IPS-NIHi7 (cell line): Measurements from ENCODE around the gene HCK.

Source experiments
- DNase-seq: peaks from one replicate; pipeline ENCODE4 v3.0.0; 2012; ENCODE audit warnings: mixed read lengths; ENCODE audit errors: extremely low spot score

HCK gene

GRCh38 chr20:32057656-32058184 lies 5.7 kb downstream of the HCK start:
- DNase-seq = no peak

- DNase-seq = no peak
Observed at GRCh38 chr20:32059189-32059588, 7.1 kb downstream of the HCK start.

GRCh38 chr20:32062776-32063170 lies 10.7 kb downstream of the HCK start:
- no peak for DNase-seq

- DNase-seq = no peak
Observed at GRCh38 chr20:32063695-32064094, 11.7 kb downstream of the HCK start.

- no peak for DNase-seq
Observed at GRCh38 chr20:32064667-32065066, 12.6 kb downstream of the HCK start.

GRCh38 chr20:32067234-32067821 lies 15.3 kb downstream of the HCK start:
- no peak for DNase-seq

GRCh38 chr20:32068174-32068573 lies 16.1 kb downstream of the HCK start:
- no peak for DNase-seq

- no peak for DNase-seq
Observed at GRCh38 chr20:32069711-32070110, 17.7 kb downstream of the HCK start.

GRCh38 chr20:32070282-32070681 lies 18.2 kb downstream of the HCK start:
- no peak for DNase-seq

- DNase-seq = no peak
Observed at GRCh38 chr20:32070690-32071213, 18.7 kb downstream of the HCK start.

GRCh38 chr20:32071395-32072167 lies 19.5 kb downstream of the HCK start:
- no peak for DNase-seq

GRCh38 chr20:32072168-32072750 lies 20.2 kb downstream of the HCK start:
- DNase-seq = no peak

- no peak for DNase-seq
Observed at GRCh38 chr20:32075534-32075933, 23.5 kb downstream of the HCK start.

- DNase-seq = no peak
Observed at GRCh38 chr20:32077190-32077589, 25.1 kb downstream of the HCK start.

- no peak for DNase-seq
Observed at GRCh38 chr20:32078322-32078721, 26.3 kb downstream of the HCK start.

- no peak for DNase-seq
Observed at GRCh38 chr20:32078791-32079190, 26.7 kb downstream of the HCK start.

- DNase-seq = no peak
Observed at GRCh38 chr20:32079655-32080109, 27.6 kb downstream of the HCK start.

- no peak for DNase-seq
Observed at GRCh38 chr20:32080783-32081182, 28.7 kb downstream of the HCK start.

GRCh38 chr20:32083469-32083868 lies 31.4 kb downstream of the HCK start:
- DNase-seq = no peak

- no peak for DNase-seq
Observed at GRCh38 chr20:32087070-32087469, 35.0 kb downstream of the HCK start.

GRCh38 chr20:32088759-32089158 lies 36.7 kb downstream of the HCK start:
- no peak for DNase-seq

- peak; percentile 67 for DNase-seq
Observed at GRCh38 chr20:32089637-32090362, 37.8 kb downstream of the HCK start.
